H9 (cell line): ENCODE measurements around the gene TMIGD3. TPM values are rescaled to one million over a fixed set of nuclear protein-coding genes. Genes with fewer than 3 reads are reported as not detected.

ENCODE experiments used
- DNase-seq: peaks from one replicate; pipeline ENCODE4 v3.0.0-alpha.2; 2017
- H2AFZ ChIP-seq: one replicate; pipeline ENCODE4 v1.6.1; 2013; ENCODE audit warnings: mild to moderate bottlenecking, low read length, control low read depth, moderate library complexity
- H2AK5ac ChIP-seq: 2 replicates; pipeline ENCODE4 v1.6.1; 2013; ENCODE audit warnings: low read length, control low read depth, mixed read lengths; ENCODE audit not compliant: insufficient read length
- H2BK120ac ChIP-seq: one replicate; pipeline ENCODE4 v1.6.1; 2013; ENCODE audit warnings: low read depth, mild to moderate bottlenecking, low read length, control low read depth, inconsistent platforms; ENCODE audit not compliant: poor library complexity, severe bottlenecking
- H2BK12ac ChIP-seq: 2 replicates; pipeline ENCODE4 v1.6.1; 2013; ENCODE audit warnings: low read length, control low read depth, mixed read lengths, low read depth; ENCODE audit not compliant: insufficient read length
- H2BK15ac ChIP-seq: 2 replicates; pipeline ENCODE4 v1.6.1; 2013; ENCODE audit warnings: low read depth, low read length, control low read depth
- H2BK20ac ChIP-seq: one replicate; pipeline ENCODE4 v1.6.1; 2013; ENCODE audit warnings: low read depth, mild to moderate bottlenecking, low read length, control low read depth, inconsistent platforms; ENCODE audit not compliant: poor library complexity, severe bottlenecking
- H2BK5ac ChIP-seq: 2 replicates; pipeline ENCODE4 v1.6.1; 2013; ENCODE audit warnings: low read length, control low read depth, mixed read lengths; ENCODE audit not compliant: insufficient read length
- H3K14ac ChIP-seq: 2 replicates; pipeline ENCODE4 v1.6.1; 2013; ENCODE audit warnings: low read length, control low read depth; ENCODE audit not compliant: insufficient read depth
- H3K18ac ChIP-seq: 2 replicates; pipeline ENCODE4 v1.6.1; 2013; ENCODE audit warnings: low read depth, mild to moderate bottlenecking, mixed read lengths, low read length, control low read depth; ENCODE audit not compliant: insufficient read length
- H3K23ac ChIP-seq: 2 replicates; pipeline ENCODE4 v1.6.1; 2013; ENCODE audit warnings: low read length, control low read depth, mixed read lengths, low read depth; ENCODE audit not compliant: insufficient read length
- H3K23me2 ChIP-seq: 2 replicates; pipeline ENCODE4 v1.6.1; 2013; ENCODE audit warnings: low read depth, mild to moderate bottlenecking, mixed read lengths, low read length, control low read depth; ENCODE audit not compliant: insufficient read length, poor library complexity, severe bottlenecking
- H3K27ac ChIP-seq: 2 replicates; pipeline ENCODE4 v1.5.1; 2013; ENCODE audit warnings: low read length, control low read depth, mixed read lengths, low read depth; ENCODE audit not compliant: insufficient read length
- H3K27me3 ChIP-seq: 2 replicates; pipeline ENCODE4 v1.6.1; 2013; ENCODE audit warnings: low read length, control low read depth, inconsistent platforms; ENCODE audit not compliant: insufficient read depth
- H3K4ac ChIP-seq: 2 replicates; pipeline ENCODE4 v1.6.1; 2013; ENCODE audit warnings: low read depth, mild to moderate bottlenecking, control low read depth, inconsistent platforms, low read length, moderate library complexity
- H3K4me1 ChIP-seq: 2 replicates; pipeline ENCODE4 v1.6.1; 2013; ENCODE audit warnings: low read length, control low read depth, inconsistent platforms; ENCODE audit not compliant: insufficient read depth
- H3K4me2 ChIP-seq: 2 replicates; pipeline ENCODE4 v1.6.1; 2013; ENCODE audit warnings: low read length, control low read depth, mixed read lengths; ENCODE audit not compliant: insufficient read length, insufficient read depth
- H3K56ac ChIP-seq: 2 replicates; pipeline ENCODE4 v1.6.1; 2013; ENCODE audit warnings: low read depth, mild to moderate bottlenecking, mixed read lengths, low read length, control low read depth; ENCODE audit not compliant: insufficient read length
- H3K79me1 ChIP-seq: 2 replicates; pipeline ENCODE4 v1.6.1; 2013; ENCODE audit warnings: low read depth, mild to moderate bottlenecking, moderate library complexity, low read length, control low read depth, inconsistent platforms; ENCODE audit not compliant: insufficient read depth, poor library complexity, severe bottlenecking
- H3K79me2 ChIP-seq: 2 replicates; pipeline ENCODE4 v1.6.1; 2013; ENCODE audit warnings: low read length, control low read depth, inconsistent platforms; ENCODE audit not compliant: insufficient read depth
- H3K9ac ChIP-seq: 2 replicates; pipeline ENCODE4 v1.6.1; 2013; ENCODE audit warnings: low read length, control low read depth, mixed read lengths; ENCODE audit not compliant: insufficient read length; ENCODE audit errors: extremely low read depth
- H3K9me3 ChIP-seq: one replicate; pipeline ENCODE4 v1.6.1; 2013; ENCODE audit warnings: low read depth, low read length, inconsistent platforms; ENCODE audit not compliant: control insufficient read depth
- H3T11ph ChIP-seq: one replicate; pipeline ENCODE4 v1.6.1; 2013; ENCODE audit warnings: mild to moderate bottlenecking, low read length, control low read depth, inconsistent platforms
- H4K20me1 ChIP-seq: one replicate; pipeline ENCODE4 v1.6.1; 2013; ENCODE audit not compliant: control insufficient read depth, insufficient read length, insufficient read depth
- H4K5ac ChIP-seq: 2 replicates; pipeline ENCODE4 v1.6.1; 2013; ENCODE audit warnings: low read depth, mild to moderate bottlenecking, mixed read lengths, low read length, control low read depth; ENCODE audit not compliant: insufficient read length
- H4K8ac ChIP-seq: replicated peaks from 2 replicates; pipeline ENCODE4 v1.6.1; 2013; ENCODE audit warnings: low read length, control low read depth, mixed read lengths, low read depth; ENCODE audit not compliant: insufficient read length
- H4K91ac ChIP-seq: 2 replicates; pipeline ENCODE4 v1.6.1; 2013; ENCODE audit warnings: low read depth, mild to moderate bottlenecking, moderate library complexity, mixed read lengths, low read length, control low read depth; ENCODE audit not compliant: insufficient read length
- H3K27ac Mint-ChIP-seq, 3 experiments: 2 replicates in 2 of 3; 3 replicates in 1 of 3; pipeline ENCODE4 v1.8.0; 2020 to 2021; ENCODE audit warnings: mixed read lengths in 3 of 3, mild to moderate bottlenecking in 1 of 3, moderate library complexity in 1 of 3
- H3K27me3 Mint-ChIP-seq: 2 replicates; pipeline ENCODE4 v1.8.0; 2021; ENCODE audit warnings: low read depth, mild to moderate bottlenecking, moderate library complexity, mixed read lengths
- H3K36me3 Mint-ChIP-seq, 3 experiments: 2 replicates in 2 of 3; 3 replicates in 1 of 3; pipeline ENCODE4 v1.8.0; 2020 to 2021; ENCODE audit warnings: low read depth in 3 of 3, mixed read lengths in 3 of 3; ENCODE audit not compliant: insufficient read depth in 1 of 3
- H3K4me1 Mint-ChIP-seq, 2 experiments: 2 replicates each; pipeline ENCODE4 v1.8.0; 2020; ENCODE audit warnings: mixed read lengths in 2 of 2
- H3K4me3 Mint-ChIP-seq, 2 experiments: 2 replicates in 1 of 2; 3 replicates in 1 of 2; pipeline ENCODE4 v1.8.0; 2020 to 2021; ENCODE audit warnings: mild to moderate bottlenecking in 2 of 2, mixed read lengths in 2 of 2, moderate library complexity in 1 of 2
- H3K9me3 Mint-ChIP-seq, 2 experiments: 2 replicates in 1 of 2; 3 replicates in 1 of 2; pipeline ENCODE4 v1.8.0; 2020; ENCODE audit warnings: mild to moderate bottlenecking in 2 of 2, mixed read lengths in 2 of 2, moderate library complexity in 1 of 2
- CTCF ChIP-seq: fragments of 200-600 bp; sonication (generic); conservative IDR thresholded peaks from 3 replicates; pipeline ENCODE4 v1.8.0; 2021; ENCODE audit warnings: antibody characterized with exemption, mild to moderate bottlenecking
- WGBS: extraction: QIAGEN DNeasy Blood & Tissue Kit; methylation state at CpG from one replicate; pipeline ENCODE4 v1.1.7; 2013; ENCODE audit warnings: missing lambda C conversion rate, low lambda C conversion rate, mixed read lengths; ENCODE audit not compliant: insufficient read length; ENCODE audit errors: extremely low coverage; 5-methylcytosine and 5-hydroxymethylcytosine counted together
- total RNA-seq: library from RNA; stranded (reverse); gene quantifications from 2 replicates; pipeline ENCODE4 v1.2.1, GENCODE V29; 2021

TMIGD3 gene
- total RNA-seq, 1 experiment from 2014 or later: not detected

GRCh38 chr1:111446546-111446945, 56.9 kb downstream of the TMIGD3 start:
- Mint-ChIP-seq H3K27ac (no peak overlapping the region; a peak in 1 of 7 replicates), H3K27me3 (no peaks in the 10 kb centered on the region), H3K4me3 (no peak overlapping the region), H3K36me3 (peaks cover 24 to 73% (median 55%) of the 10 kb centered on the region in 3 experiments), H3K9me3 (no peaks in the 10 kb centered on the region), H3K4me1 (peaks cover 12 to 21% of the 10 kb centered on the region in 2 experiments)
- H3K56ac ChIP-seq: no peak overlapping the region
- peaks cover 18% of the 10 kb centered on the region; the same call in 1 of the 2 replicates for H3K79me2 ChIP-seq
- TF ChIP-seq CTCF: no peak
- H3T11ph ChIP-seq: no peak overlapping the region
- H2AFZ ChIP-seq: no peak overlapping the region
- H3K4ac ChIP-seq: no peak overlapping the region
- H3K27me3 ChIP-seq: no peaks in the 10 kb centered on the region
- no peak overlapping the region for H4K5ac ChIP-seq
- no peak overlapping the region for H2BK12ac ChIP-seq
- no peak overlapping the region for H3K18ac ChIP-seq
- H3K23me2 ChIP-seq: peaks cover 14% of the 10 kb centered on the region
- no peak overlapping the region for H3K9ac ChIP-seq
- H4K20me1 ChIP-seq: no peaks in the 10 kb centered on the region
- H2BK15ac ChIP-seq: no peak overlapping the region
- no peak overlapping the region for H3K27ac ChIP-seq
- peaks cover 16% of the 10 kb centered on the region for H3K79me1 ChIP-seq
- H2BK120ac ChIP-seq: no peak overlapping the region
- WGBS: no CpG with 5 or more reads among the region's 4 CpGs
- H2BK20ac ChIP-seq: no peak overlapping the region
- H3K4me2 ChIP-seq: no peak overlapping the region
- no peak overlapping the region for H2AK5ac ChIP-seq
- no peaks in the 10 kb centered on the region for H3K4me1 ChIP-seq
- no peak overlapping the region for H3K23ac ChIP-seq
- H3K14ac ChIP-seq: no peak overlapping the region
- no peak for DNase-seq
- H3K9me3 ChIP-seq: no peaks in the 10 kb centered on the region
- no peak overlapping the region for H4K8ac ChIP-seq
- no peak overlapping the region for H4K91ac ChIP-seq
- H2BK5ac ChIP-seq: no peak overlapping the region
